ENCODE measurements around the gene MYO15A.
A peak's percentile ranks its signal among the peaks of the same experiment; 100 is the strongest.

MYO15A gene, protein sequence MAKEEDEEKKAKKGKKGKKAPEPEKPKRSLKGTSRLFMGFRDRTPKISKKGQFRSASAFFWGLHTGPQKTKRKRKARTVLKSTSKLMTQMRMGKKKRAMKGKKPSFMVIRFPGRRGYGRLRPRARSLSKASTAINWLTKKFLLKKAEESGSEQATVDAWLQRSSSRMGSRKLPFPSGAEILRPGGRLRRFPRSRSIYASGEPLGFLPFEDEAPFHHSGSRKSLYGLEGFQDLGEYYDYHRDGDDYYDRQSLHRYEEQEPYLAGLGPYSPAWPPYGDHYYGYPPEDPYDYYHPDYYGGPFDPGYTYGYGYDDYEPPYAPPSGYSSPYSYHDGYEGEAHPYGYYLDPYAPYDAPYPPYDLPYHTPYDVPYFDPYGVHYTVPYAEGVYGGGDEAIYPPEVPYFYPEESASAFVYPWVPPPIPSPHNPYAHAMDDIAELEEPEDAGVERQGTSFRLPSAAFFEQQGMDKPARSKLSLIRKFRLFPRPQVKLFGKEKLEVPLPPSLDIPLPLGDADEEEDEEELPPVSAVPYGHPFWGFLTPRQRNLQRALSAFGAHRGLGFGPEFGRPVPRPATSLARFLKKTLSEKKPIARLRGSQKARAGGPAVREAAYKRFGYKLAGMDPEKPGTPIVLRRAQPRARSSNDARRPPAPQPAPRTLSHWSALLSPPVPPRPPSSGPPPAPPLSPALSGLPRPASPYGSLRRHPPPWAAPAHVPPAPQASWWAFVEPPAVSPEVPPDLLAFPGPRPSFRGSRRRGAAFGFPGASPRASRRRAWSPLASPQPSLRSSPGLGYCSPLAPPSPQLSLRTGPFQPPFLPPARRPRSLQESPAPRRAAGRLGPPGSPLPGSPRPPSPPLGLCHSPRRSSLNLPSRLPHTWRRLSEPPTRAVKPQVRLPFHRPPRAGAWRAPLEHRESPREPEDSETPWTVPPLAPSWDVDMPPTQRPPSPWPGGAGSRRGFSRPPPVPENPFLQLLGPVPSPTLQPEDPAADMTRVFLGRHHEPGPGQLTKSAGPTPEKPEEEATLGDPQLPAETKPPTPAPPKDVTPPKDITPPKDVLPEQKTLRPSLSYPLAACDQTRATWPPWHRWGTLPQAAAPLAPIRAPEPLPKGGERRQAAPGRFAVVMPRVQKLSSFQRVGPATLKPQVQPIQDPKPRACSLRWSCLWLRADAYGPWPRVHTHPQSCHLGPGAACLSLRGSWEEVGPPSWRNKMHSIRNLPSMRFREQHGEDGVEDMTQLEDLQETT (N-terminal part only)

GRCh38 chr17:18108401-18109312 lies at the start of gene MYO15A:
TSS of gene MYO15A (plus strand) at chr17:18108756. CDS start at chr17:18118801, 10,045 bp downstream.
- no peak for DNase-seq

DNA sequence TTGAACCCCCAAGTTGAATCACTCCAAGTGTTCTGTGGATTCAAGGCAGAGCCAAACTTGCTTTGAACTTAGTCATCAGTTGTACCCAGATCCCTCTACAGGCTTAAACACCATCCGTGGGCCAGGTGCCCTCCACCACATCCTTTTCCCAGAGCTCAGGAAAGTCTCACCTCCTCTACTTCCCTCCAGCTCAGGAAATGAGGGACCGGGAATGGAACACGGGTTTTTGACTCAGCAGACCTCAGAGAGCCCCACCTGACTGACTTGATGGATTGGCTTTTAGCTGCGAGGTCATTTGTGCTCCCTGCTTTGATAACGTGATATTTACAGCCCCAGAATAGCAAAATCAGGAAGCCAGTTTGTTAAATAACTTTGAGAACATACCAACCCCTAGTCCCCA lies 49.3 kb upstream of the MYO15A start:
- DNase-seq = no peak

GRCh38 chr17:18064053-18064452 lies 44.5 kb upstream of the MYO15A start:
- DNase-seq = no peak

DNA sequence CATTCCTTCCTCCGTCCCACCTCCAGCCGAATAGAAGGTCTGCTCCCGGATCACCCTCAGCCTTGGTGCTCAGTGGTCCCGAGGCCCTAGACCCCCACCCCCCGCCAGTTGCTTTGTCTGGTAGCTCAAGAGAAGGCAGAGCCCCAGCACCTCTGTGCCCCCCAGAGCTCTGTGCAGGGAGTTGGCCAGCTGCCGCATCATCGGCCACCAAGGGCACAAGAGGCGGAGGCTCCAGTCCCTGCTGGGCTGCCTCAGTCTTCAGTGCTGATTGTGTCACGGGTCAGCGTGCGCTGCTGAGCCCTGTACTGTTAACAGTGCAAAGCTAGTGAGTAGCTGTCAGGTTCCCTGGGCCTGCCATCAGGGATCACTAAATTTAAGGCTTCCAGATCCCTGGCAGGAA lies 43.0 kb upstream of the MYO15A start:
- DNase-seq = no peak

GRCh38 chr17:18066866-18067265 lies 41.7 kb upstream of the MYO15A start:
- no peak for DNase-seq

DNA sequence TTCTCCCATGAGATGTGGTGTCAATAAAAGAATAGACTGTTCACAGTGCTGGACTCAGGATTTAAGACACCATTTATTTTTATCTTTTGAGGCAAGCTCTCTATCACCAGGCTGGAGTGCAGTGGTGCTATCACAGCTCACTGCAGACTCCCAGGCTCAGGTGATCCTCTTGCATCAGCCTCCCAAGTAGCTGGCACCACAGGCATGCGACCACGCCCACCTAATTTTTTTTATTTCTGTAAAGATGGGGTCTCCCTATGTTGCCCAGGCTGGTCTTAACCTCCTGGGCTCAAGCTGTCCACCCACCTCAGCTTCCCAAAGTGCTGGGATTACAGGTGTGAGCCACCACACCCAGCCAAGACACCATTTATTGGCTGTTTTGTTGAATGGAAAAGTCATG lies 39.5 kb upstream of the MYO15A start:
- no peak for DNase-seq

DNA sequence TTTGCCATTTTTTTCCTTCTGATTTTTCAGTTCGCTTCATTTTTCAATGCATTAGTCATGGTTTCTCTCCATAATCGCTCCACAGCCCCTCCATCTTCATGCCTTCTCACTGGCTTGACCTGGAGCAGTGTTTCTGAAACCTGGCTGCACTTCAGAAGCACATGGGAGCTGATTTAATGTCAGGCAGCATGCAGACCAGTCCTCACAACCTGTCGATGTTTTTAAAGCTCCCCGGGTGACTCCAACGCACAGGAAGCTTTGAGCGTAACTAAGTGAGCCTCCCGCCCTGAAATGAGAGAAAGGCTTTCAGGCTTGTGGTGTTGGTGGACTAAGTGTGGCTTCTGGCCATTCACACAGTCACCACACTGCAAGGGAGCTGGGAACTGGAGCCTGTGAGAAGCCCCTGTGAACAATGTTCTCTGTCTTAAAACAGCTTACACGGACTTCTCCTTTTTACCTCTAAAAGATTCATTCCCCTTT lies 37.7 kb upstream of the MYO15A start:
- no peak for DNase-seq

- no peak for DNase-seq
These were observed 36.8 kb upstream of the MYO15A start for GRCh38 chr17:18071751-18072150.

- DNase-seq = no peak
These were observed 33.8 kb upstream of the MYO15A start for GRCh38 chr17:18074566-18075272.

GRCh38 chr17:18076936-18077335 lies 31.6 kb upstream of the MYO15A start:
- DNase-seq = no peak

GRCh38 chr17:18079543-18079942 lies 29.0 kb upstream of the MYO15A start:
- DNase-seq = no peak

GRCh38 chr17:18084256-18084655 lies 24.3 kb upstream of the MYO15A start:
- no peak for DNase-seq

DNA sequence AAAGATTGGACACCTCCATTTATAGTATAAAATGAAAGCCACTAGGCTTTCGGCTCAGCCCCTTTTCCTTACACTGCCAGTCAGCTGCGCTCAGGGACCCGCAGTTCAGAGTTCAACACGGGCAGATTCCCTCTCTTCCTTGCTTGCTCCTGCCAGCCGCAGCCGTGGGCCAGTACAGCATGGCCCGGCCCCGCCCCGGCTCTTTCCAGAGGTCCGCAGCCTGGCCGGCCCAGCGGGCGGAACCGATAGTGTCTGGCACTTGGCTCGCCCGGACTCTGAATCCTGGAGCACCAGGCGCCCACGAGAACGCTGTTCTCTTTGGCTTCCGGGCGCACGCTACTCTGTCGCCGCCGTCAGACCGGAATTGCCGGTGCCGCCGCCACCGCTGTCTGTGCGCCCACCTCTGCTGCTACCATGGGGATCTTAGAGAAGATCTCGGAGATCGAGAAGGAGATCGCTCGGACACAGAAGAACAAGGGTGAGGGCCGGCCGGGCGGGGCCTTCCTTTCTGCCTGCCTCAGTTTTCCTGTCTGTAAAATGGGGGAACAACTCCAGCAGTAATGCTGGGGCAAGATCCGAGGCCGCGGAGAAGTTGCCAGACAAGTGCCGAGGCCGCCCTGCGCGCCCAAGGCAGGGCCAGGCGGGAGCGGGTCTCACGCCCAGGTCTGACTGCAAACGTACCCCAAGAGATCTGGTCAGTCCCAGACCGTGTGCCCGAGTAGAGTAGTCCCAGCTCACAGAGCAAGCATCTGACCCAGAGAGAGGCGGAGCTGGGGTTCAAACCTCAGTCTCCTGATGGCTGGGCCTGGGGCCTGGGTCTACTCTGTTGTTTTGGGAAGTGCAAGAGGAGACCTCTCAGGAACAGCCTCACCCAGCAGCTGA lies 20.7 kb upstream of the MYO15A start, which contains the start of gene DRG2:
Gene DRG2, plus strand, starts transcription at position 339 of the 882 bp plus-strand sequence. Its CDS starts 76 bp downstream, at position 415.
- peak; percentile 30 to 41 for DNase-seq

GRCh38 chr17:18089613-18090012 lies 18.9 kb upstream of the MYO15A start:
- DNase-seq = no peak

GRCh38 chr17:18093616-18094408 lies 14.7 kb upstream of the MYO15A start:
- DNase-seq = peak in 1 of 2 experiments; percentile 5

DNA sequence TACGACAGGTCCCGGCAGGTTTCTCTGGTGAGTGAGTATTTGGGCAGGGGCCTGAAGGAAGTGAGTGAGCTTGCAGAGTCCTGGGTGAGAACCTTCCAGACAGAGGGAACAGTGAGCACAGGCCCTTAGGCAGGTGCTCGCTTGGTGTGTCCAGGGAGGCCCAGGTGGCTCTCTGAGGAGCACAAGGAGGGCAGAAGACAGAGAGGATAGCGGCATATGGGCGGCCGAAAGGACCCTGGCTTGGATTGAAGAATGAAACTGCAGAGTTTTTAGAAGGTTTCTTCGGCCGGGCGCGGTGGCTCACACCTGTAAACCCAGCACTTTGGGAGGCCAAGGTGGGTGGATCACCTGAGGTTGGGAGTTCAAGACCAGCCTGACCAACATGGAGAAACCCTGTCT lies 14.1 kb upstream of the MYO15A start:
- DNase-seq = no peak

- DNase-seq = no peak
These were observed 9.0 kb upstream of the MYO15A start for GRCh38 chr17:18099516-18099915.

- DNase-seq = no peak
These were observed 7.9 kb upstream of the MYO15A start for GRCh38 chr17:18100616-18101015.

- DNase-seq = no peak
These were observed 6.7 kb upstream of the MYO15A start for GRCh38 chr17:18101828-18102227.

Data from AML-193 (cell line).